Transverse colon (tissue), 4 donors: ENCODE measurements around the gene MAST4. TPM values are rescaled to one million over a fixed set of nuclear protein-coding genes. Genes with fewer than 3 reads are reported as not detected.

Experiments
- DNase-seq: peaks from one replicate; pipeline ENCODE4 v3.0.0-alpha.2; 2019
- H3K27ac ChIP-seq, 4 donors: fragments of 200-600 bp; sonication (generic); 2 replicates each; pipeline ENCODE4 v1.5.1; 2016 to 2018; ENCODE audit warnings: inconsistent platforms in 4 of 4
- H3K27me3 ChIP-seq: fragments of 200-600 bp; sonication (generic); 2 replicates; pipeline ENCODE4 v1.5.1; 2017; ENCODE audit warnings: inconsistent platforms
- H3K36me3 ChIP-seq, 4 donors: fragments of 200-600 bp; sonication (generic); 2 replicates each; pipeline ENCODE4 v1.5.1; 2017 to 2019; ENCODE audit warnings: inconsistent platforms in 4 of 4
- H3K4me1 ChIP-seq, 4 donors: fragments of 200-600 bp; sonication (generic); 2 replicates each; pipeline ENCODE4 v1.5.1; 2017 to 2020; ENCODE audit warnings: inconsistent platforms in 4 of 4
- H3K4me3 ChIP-seq, 4 donors: fragments of 200-600 bp; sonication (generic); 1 replicate in 1 of 4; 2 replicates in 3 of 4; pipeline versions ENCODE4 v1.5.1 to v1.6.1; 2017 to 2019; ENCODE audit warnings: inconsistent platforms in 4 of 4
- H3K9me3 ChIP-seq, 2 donors: fragments of 200-600 bp; sonication (generic); 2 replicates each; pipeline ENCODE4 v1.5.1; 2017 to 2019; ENCODE audit warnings: inconsistent platforms in 2 of 2
- EP300 ChIP-seq: sonication (generic); formaldehyde crosslinking; IDR thresholded peaks from one replicate; pipeline ENCODE4 v1.6.1; 2017; ENCODE audit warnings: antibody characterized with exemption, low read depth
- POLR2A ChIP-seq: fragments of 450-650 bp; IDR thresholded peaks from one replicate; pipeline ENCODE4 v1.6.1; 2016; ENCODE audit warnings: antibody characterized with exemption, mild to moderate bottlenecking, moderate library complexity
- POLR2AphosphoS5 ChIP-seq, 3 donors: sonication (generic); formaldehyde crosslinking; IDR thresholded peaks; one replicate each; pipeline ENCODE4 v1.6.1; 2016; ENCODE audit warnings: antibody characterized with exemption in 3 of 3
- WGBS, 2 donors: methylation state at CpG; one replicate each; pipeline ENCODE4 v1.1.5; 2018; ENCODE audit warnings: low coverage in 1 of 2; 5-methylcytosine and 5-hydroxymethylcytosine counted together
- in situ Hi-C, 4 donors: fragments of 200-750 bp; cut with MboI; loops; one replicate each; pipeline versions ENCODE4 v1.15.0 to v1.15.1; 2017; ENCODE audit warnings: low sequenced_read_pairs in 3 of 4, low pct_ligation_motif_present in 1 of 4, low pct_unique_long_range_greater_than_20kb in 1 of 4
- intact Hi-C: fragments of 100-400 bp; cut with DNase I; formaldehyde crosslinking; loops from one replicate; pipeline ENCODE4 v1.15.1; 2023; ENCODE audit warnings: low total_unique reads
- total RNA-seq, 4 donors: library from RNA; depleted of rRNA; stranded (reverse); fragments of >200 nt; gene quantifications; one replicate each; pipeline ENCODE4 v1.1.0, GENCODE V29; 2016
- TF ChIP-seq, protein P1 (sequence below), 5 experiments: fragments of 200-600 bp in 3 of 5; fragments of 450-650 bp in 2 of 5; sonication (generic) in 3 of 5; IDR thresholded peaks; 1 replicate in 2 of 5; 2 replicates in 3 of 5; pipeline ENCODE4 v1.5.1; 2016 to 2017; ENCODE audit warnings: antibody characterized with exemption in 5 of 5, inconsistent platforms in 3 of 5, mild to moderate bottlenecking in 2 of 5, moderate library complexity in 1 of 5

Gene MAST4
- total RNA-seq, 4 donors from 2014 or later, result 20.3 to 46.8 (median 35.4) TPM

DNA sequence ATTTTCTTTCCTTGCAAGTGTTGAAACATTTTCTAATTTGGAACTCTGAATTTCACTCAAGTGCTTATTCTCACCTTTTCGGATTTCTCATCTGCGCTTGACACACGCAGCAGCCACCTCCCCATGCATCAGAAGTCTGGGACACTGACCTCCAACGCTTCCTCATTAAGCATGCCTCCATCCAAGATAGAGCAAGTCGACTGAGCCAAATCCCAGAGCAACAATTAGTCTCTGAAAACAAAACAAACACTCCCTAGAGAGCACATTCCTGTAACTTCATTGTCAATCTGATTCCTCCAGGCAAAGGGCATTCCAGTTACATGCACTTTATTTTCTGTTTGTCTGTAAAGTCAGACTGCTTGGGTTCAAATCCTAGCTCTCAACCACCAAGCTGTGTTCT lies 594.7 kb downstream of the MAST4 start:
- 61% methylated on average over 5 of the region's 5 CpGs; no CpG with 5 or more reads in 1 of the 2 donors for WGBS, 2 donors
- DNase-seq, result no peak
- no peaks in the 10 kb centered on the region for H3K9me3 ChIP-seq
- H3K4me1 ChIP-seq, result peaks cover 0 to 15% (median 4%) of the 10 kb centered on the region in 4 donors
- H3K36me3 ChIP-seq, result no peaks in the 10 kb centered on the region
- TF ChIP-seq POLR2A, result no peak
- no peak for TF ChIP-seq POLR2AphosphoS5 (IDR thresholded peaks at IDR 0.05)
- H3K4me3 ChIP-seq, result no peak overlapping the region
- intact Hi-C loops (no loop called here), in situ Hi-C loops (no loop called here)
- no peaks in the 10 kb centered on the region for H3K27me3 ChIP-seq
- no peak overlapping the region for H3K27ac ChIP-seq

DNA sequence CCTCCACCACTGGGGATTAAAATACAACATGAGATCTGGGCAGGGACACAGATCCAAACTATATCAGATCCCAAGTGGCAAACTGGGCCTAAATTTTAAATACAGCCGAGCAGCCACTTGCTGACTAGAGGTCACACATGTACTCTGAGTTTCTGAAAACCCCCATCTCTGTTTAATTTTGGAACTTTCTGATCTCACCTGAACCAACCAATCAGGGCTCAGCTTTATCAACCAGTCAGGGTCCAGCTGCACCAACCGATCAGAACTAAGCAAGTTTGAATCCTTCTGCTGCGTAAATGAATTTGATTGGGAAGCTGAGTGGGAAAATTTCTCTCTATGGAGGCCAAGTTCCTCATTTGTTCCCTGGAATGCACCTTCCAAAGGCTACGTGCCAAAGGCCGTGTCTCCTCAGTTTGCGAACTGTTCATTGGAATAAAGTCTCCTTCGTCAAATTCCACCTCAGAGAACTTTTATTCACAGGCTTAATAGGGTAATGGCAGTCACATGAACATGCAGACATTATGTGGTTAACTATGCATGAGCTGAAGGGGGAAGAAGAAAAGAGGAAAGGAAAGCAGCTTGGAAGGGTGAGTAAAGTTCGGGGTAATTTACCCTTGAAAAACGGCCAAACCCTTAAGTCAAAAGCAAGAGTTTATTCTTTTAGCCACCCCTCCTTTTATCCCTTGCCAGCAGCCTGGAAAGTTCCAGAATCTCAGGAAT lies 596.7 kb downstream of the MAST4 start:
- Histone ChIP-seq H3K36me3 (no peaks in the 10 kb centered on the region), H3K27me3 (no peaks in the 10 kb centered on the region), H3K9me3 (no peaks in the 10 kb centered on the region), H3K4me1 (peaks cover 0 to 14% (median 4%) of the 10 kb centered on the region in 4 donors), H3K4me3 (no peak overlapping the region), H3K27ac (peak overlapping the region; percentile 10 to 62 (median 30))
- intact Hi-C loops, result no loop called here
- DNase-seq, result no peak
- in situ Hi-C loops, result no loop called here
- TF ChIP-seq, protein P1, sequence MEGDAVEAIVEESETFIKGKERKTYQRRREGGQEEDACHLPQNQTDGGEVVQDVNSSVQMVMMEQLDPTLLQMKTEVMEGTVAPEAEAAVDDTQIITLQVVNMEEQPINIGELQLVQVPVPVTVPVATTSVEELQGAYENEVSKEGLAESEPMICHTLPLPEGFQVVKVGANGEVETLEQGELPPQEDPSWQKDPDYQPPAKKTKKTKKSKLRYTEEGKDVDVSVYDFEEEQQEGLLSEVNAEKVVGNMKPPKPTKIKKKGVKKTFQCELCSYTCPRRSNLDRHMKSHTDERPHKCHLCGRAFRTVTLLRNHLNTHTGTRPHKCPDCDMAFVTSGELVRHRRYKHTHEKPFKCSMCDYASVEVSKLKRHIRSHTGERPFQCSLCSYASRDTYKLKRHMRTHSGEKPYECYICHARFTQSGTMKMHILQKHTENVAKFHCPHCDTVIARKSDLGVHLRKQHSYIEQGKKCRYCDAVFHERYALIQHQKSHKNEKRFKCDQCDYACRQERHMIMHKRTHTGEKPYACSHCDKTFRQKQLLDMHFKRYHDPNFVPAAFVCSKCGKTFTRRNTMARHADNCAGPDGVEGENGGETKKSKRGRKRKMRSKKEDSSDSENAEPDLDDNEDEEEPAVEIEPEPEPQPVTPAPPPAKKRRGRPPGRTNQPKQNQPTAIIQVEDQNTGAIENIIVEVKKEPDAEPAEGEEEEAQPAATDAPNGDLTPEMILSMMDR (IDR thresholded peaks at IDR 0.05), result no peak
- TF ChIP-seq POLR2A, result no peak
- TF ChIP-seq POLR2AphosphoS5 (IDR thresholded peaks at IDR 0.05), result no peak
- no peak for TF ChIP-seq EP300
- 0 to 45% methylated on average over 2 to 9 of the region's 9 CpGs for WGBS, 2 donors

- in situ Hi-C loops, result no loop called here
- no peaks in the 10 kb centered on the region for H3K27me3 ChIP-seq
- intact Hi-C loops, result no loop called here
- WGBS, 2 donors, result 31% methylated on average over 2 of the region's 2 CpGs; no CpG with 5 or more reads in 1 of the 2 donors
- no peaks in the 10 kb centered on the region for H3K9me3 ChIP-seq
- H3K27ac ChIP-seq, result peak overlapping the region; percentile 7 to 62 (median 26)
- H3K36me3 ChIP-seq, result no peaks in the 10 kb centered on the region
- H3K4me1 ChIP-seq, result peaks cover 0 to 13% (median 4%) of the 10 kb centered on the region in 4 donors
- TF ChIP-seq POLR2AphosphoS5 (IDR thresholded peaks at IDR 0.05), result no peak
- H3K4me3 ChIP-seq, result no peak overlapping the region
- DNase-seq, result no peak
Measured at GRCh38 chr5:67193439-67193807, 597.2 kb downstream of the MAST4 start.

DNA sequence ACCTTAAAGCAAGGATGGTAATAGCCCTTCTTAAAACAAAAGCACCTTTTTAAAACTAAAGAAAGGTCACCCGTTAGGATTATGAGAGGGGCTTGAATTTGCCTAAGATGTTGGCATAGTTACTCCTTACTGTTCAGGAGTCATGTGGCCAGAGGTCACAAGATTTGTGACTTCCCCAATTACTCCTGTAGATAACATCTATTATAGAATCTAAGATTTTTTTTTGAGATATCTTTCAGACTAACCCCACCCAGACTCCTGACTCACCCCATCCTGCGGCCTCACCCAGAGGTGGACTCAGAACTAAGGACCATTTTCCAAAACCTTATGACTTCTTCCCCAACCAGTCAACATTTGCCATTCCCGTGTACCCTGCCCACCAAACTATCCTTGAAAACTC lies 598.0 kb downstream of the MAST4 start:
- Histone ChIP-seq H3K4me3 (no peak overlapping the region), H3K4me1 (peaks cover 0 to 13% (median 4%) of the 10 kb centered on the region in 4 donors), H3K36me3 (no peaks in the 10 kb centered on the region), H3K9me3 (no peaks in the 10 kb centered on the region), H3K27ac (peak overlapping the region in 3 of 4 donors; percentile 7 to 62 (median 10)), H3K27me3 (no peaks in the 10 kb centered on the region)
- in situ Hi-C loops (no loop called here), intact Hi-C loops (no loop called here)
- WGBS, 2 donors, result 72 to 96% methylated on average over 3 of the region's 3 CpGs
- DNase-seq, result no peak
- TF ChIP-seq POLR2AphosphoS5 (IDR thresholded peaks at IDR 0.05) (no peak), EP300 (no peak), POLR2A (no peak)
- TF ChIP-seq, protein P1 (IDR thresholded peaks at IDR 0.05), result no peak

- 79 to 88% methylated on average over 2 to 7 of the region's 7 CpGs for WGBS, 2 donors
- no peak for DNase-seq
- Histone ChIP-seq H3K27ac (peak overlapping the region in 3 of 4 donors; percentile 27 to 62 (median 62)), H3K4me1 (peaks cover 0 to 13% (median 4%) of the 10 kb centered on the region in 4 donors), H3K36me3 (no peaks in the 10 kb centered on the region), H3K9me3 (no peaks in the 10 kb centered on the region), H3K4me3 (peak overlapping the region in 1 of 4 donors; percentile 7), H3K27me3 (no peaks in the 10 kb centered on the region)
- TF ChIP-seq POLR2AphosphoS5 (IDR thresholded peaks at IDR 0.05) (no peak), EP300 (no peak), POLR2A (no peak)
- TF ChIP-seq, protein P1 (IDR thresholded peaks at IDR 0.05), result no peak
- in situ Hi-C loops (no loop called here), intact Hi-C loops (no loop called here)
Measured at GRCh38 chr5:67195406-67196275, 599.4 kb downstream of the MAST4 start.
